Small intestine (tissue), 7 donors: Measurements from ENCODE around the gene DUOX1. TPM values are rescaled to one million over a fixed set of nuclear protein-coding genes. Genes with fewer than 3 reads are reported as not detected.
A peak's percentile ranks its signal among the peaks of the same experiment; 100 is the strongest.

Experiments used
- DNase-seq, 2 donors: peaks; one replicate each; pipeline versions ENCODE4 v3.0.0 to v3.0.0-alpha.2; 2013
- FAIRE-seq: peaks from 2 replicates; lab custom pipeline; 2012; peaks lifted over from hg19 to GRCh38; lab: Jason Lieb, UNC
- H3K27ac ChIP-seq, 3 donors: one replicate each; pipeline ENCODE4 v1.5.1; 2013; ENCODE audit warnings: low read length in 2 of 3, mild to moderate bottlenecking in 2 of 3, control low read depth in 1 of 3, inconsistent platforms in 1 of 3, low read depth in 1 of 3, moderate library complexity in 1 of 3
- H3K27me3 ChIP-seq, 3 donors: one replicate each; pipeline ENCODE4 v1.6.1; 2013; ENCODE audit warnings: low read length in 3 of 3, inconsistent platforms in 1 of 3; ENCODE audit not compliant: control insufficient read depth in 3 of 3, insufficient read depth in 3 of 3
- H3K36me3 ChIP-seq, 3 donors: one replicate each; pipeline ENCODE4 v1.6.1; 2013; ENCODE audit warnings: low read length in 3 of 3, inconsistent platforms in 1 of 3, low read depth in 1 of 3, mild to moderate bottlenecking in 1 of 3, moderate library complexity in 1 of 3; ENCODE audit not compliant: control insufficient read depth in 3 of 3, insufficient read depth in 2 of 3
- H3K4me1 ChIP-seq, 3 donors: one replicate each; pipeline ENCODE4 v1.6.1; 2013; ENCODE audit warnings: low read length in 2 of 3, inconsistent platforms in 1 of 3, low read depth in 1 of 3, mild to moderate bottlenecking in 1 of 3, moderate library complexity in 1 of 3; ENCODE audit not compliant: control insufficient read depth in 3 of 3, insufficient read depth in 2 of 3
- H3K4me3 ChIP-seq, 3 donors: one replicate each; pipeline ENCODE4 v1.5.1; 2013; ENCODE audit warnings: low read length in 3 of 3, control low read depth in 1 of 3, inconsistent platforms in 1 of 3, low read depth in 1 of 3, mild to moderate bottlenecking in 1 of 3, moderate library complexity in 1 of 3
- H3K9me3 ChIP-seq, 2 donors: one replicate each; pipeline ENCODE4 v1.6.1; 2013; ENCODE audit warnings: low read depth in 1 of 2, low read length in 1 of 2; ENCODE audit not compliant: control insufficient read depth in 2 of 2, insufficient read depth in 1 of 2
- WGBS, 3 donors: extraction: QIAGEN DNeasy Blood & Tissue Kit; methylation state at CpG; one replicate each; pipeline ENCODE4 v1.1.7; 2013; 5-methylcytosine and 5-hydroxymethylcytosine counted together
- polyA plus RNA-seq, 4 donors: library from polyadenylated mRNA; stranded (reverse) in 3 of 4; unstranded in 1 of 4; fragments of 200-250 nt in 3 of 4; fragments of 120-200 nt in 1 of 4; gene quantifications; one replicate each; pipeline versions ENCODE4 v1.2.1 to v1.2.3, GENCODE V29; 2013
- donor health status: healthy with polysubstance abuse.
- donor health status: control.
- donor health status: control.
- donor health status: Bipolar disorder and iron deficiency.
- donor health status: healthy.

The DUOX1 gene
- polyA plus RNA-seq, 4 donors: 0.33 to 2.5 (median 0.67) TPM; not detected in 1

- peaks cover 0 to 26% (median 11%) of the 10 kb centered on the region in 3 donors for H3K27me3 ChIP-seq
- H3K36me3 ChIP-seq: peaks cover 0 to 3% (median 0%) of the 10 kb centered on the region in 3 donors
- H3K4me1 ChIP-seq: peaks cover 0 to 4% (median 2%) of the 10 kb centered on the region in 3 donors
- no peaks in the 10 kb centered on the region for H3K9me3 ChIP-seq
- WGBS, 3 donors: 77 to 86% (median 83%) methylated on average over 12 of the region's 12 CpGs
- no peak overlapping the region for H3K4me3 ChIP-seq
- no peak for DNase-seq
- H3K27ac ChIP-seq: no peak overlapping the region
- no peak for FAIRE-seq
These were observed 9.3 kb downstream of the DUOX1 start for GRCh38 chr15:45138814-45139765.

DNA sequence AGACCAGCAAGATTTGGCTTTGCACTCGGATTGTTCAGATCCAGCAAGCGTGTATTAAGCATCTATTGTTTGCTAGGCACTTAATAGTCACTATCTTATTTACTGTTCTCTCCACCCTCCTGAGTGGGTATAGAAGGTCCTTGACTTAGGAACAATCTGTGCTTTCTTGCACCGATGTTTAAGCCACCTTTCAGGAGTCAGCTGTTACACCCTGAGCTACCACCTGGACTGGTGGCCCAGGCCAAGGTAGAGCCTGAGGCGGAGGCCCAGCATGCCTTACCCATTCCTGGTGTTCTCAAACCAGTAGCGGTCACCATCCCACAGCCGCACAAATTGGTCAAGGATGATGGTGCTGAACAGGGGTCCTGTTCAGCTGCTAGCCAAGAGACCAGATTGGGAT is 10.0 kb downstream of the DUOX1 start:
- Histone ChIP-seq H3K27me3 (peaks cover 0 to 19% (median 7%) of the 10 kb centered on the region in 3 donors), H3K9me3 (no peaks in the 10 kb centered on the region), H3K4me1 (peaks cover 0 to 4% (median 2%) of the 10 kb centered on the region in 3 donors), H3K36me3 (peaks cover 0 to 3% (median 0%) of the 10 kb centered on the region in 3 donors), H3K27ac (no peak overlapping the region), H3K4me3 (no peak overlapping the region)
- FAIRE-seq (no peak), DNase-seq (no peak)
- WGBS, 3 donors: 86 to 89% (median 87%) methylated on average over 6 of the region's 6 CpGs

DNA sequence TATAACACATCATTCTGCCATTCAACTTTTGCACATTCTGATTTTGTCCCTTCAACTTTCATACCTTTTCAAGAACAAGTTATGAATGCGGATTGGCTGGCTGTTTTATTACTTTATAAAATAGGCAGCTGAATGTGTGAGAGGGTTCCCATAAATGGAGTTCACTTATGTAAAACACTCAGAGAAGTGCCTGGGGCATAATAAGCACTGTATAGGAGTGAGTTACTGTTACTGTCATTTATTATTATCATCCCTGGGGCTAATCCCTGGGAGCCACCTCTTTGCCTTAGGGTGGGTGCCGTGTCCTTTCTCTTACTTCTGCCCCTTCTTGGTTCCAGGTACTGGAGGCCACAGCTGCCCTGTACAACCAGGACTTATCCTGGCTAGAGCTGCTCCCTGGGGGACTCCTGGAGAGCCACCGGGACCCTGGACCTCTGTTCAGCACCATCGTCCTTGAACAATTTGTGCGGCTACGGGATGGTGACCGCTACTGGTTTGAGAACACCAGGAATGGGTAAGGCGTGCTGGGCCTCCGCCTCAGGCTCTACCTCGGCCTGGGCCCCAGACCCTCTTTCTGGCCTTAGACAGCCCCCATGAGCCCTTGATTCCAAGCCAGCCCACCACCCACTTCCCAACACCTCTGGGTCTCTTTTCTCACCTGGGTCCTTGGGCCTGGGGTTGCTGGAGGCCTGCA is 10.9 kb downstream of the DUOX1 start:
- no peak for DNase-seq
- WGBS, 3 donors: 89 to 99% (median 94%) methylated on average over 10 of the region's 10 CpGs
- Histone ChIP-seq H3K36me3 (peaks cover 0 to 3% (median 0%) of the 10 kb centered on the region in 3 donors), H3K9me3 (no peaks in the 10 kb centered on the region), H3K27ac (no peak overlapping the region), H3K27me3 (peaks cover 0 to 15% (median 5%) of the 10 kb centered on the region in 3 donors), H3K4me3 (no peak overlapping the region), H3K4me1 (peaks cover 0 to 4% (median 0%) of the 10 kb centered on the region in 3 donors)
- FAIRE-seq: no peak

- H3K27me3 ChIP-seq: peaks cover 0 to 9% (median 5%) of the 10 kb centered on the region in 3 donors
- 78 to 86% (median 84%) methylated on average over 5 of the region's 5 CpGs for WGBS, 3 donors
- DNase-seq: no peak
- peaks cover 0 to 3% (median 0%) of the 10 kb centered on the region in 3 donors for H3K36me3 ChIP-seq
- no peaks in the 10 kb centered on the region for H3K9me3 ChIP-seq
- no peak overlapping the region for H3K4me3 ChIP-seq
- no peak overlapping the region for H3K27ac ChIP-seq
- H3K4me1 ChIP-seq: peaks cover 0 to 2% (median 0%) of the 10 kb centered on the region in 3 donors
- no peak for FAIRE-seq
These were observed 11.6 kb downstream of the DUOX1 start for GRCh38 chr15:45141386-45141785.

DNA sequence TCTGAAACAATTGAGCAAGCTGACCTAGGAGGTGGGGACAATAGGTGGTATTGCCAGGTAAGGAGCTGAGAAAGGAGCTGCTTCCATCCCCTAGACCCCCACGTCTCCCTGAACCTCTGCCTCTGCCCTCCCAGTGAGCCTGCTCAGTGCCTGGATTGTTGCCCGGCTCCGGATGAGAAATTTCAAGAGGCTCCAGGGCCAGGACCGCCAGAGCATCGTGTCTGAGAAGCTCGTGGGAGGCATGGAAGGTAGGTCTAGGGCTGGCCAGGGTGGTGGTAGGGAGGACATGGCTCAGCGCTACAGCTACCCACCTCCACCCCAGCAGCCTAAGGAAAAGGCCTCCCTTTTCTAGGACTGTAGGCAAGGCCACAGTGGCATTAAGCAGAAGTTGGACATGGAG is 13.3 kb downstream of the DUOX1 start:
- 79 to 94% (median 84%) methylated on average over 7 of the region's 7 CpGs for WGBS, 3 donors
- Histone ChIP-seq H3K27me3 (peaks cover 0 to 3% (median 0%) of the 10 kb centered on the region in 3 donors), H3K9me3 (no peaks in the 10 kb centered on the region), H3K27ac (no peak overlapping the region), H3K4me1 (no peaks in the 10 kb centered on the region), H3K36me3 (peaks cover 0 to 3% (median 0%) of the 10 kb centered on the region in 3 donors), H3K4me3 (no peak overlapping the region)
- DNase-seq (no peak), FAIRE-seq (no peak)

DNA sequence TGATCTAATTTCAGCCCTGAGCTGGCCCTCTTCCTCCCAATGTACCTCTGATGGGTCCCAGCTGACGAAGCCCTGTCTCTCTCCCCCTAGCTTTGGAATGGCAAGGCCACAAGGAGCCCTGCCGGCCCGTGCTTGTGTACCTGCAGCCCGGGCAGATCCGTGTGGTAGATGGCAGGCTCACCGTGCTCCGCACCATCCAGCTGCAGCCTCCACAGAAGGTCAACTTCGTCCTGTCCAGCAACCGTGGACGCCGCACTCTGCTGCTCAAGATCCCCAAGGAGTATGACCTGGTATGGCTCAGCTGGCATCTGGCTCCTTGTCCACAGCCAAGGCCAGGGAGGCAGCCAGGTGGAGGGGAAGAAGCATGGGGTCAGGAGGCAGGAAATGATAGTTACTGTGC is 14.2 kb downstream of the DUOX1 start:
- H3K27ac ChIP-seq: no peak overlapping the region
- H3K4me3 ChIP-seq: no peak overlapping the region
- no peaks in the 10 kb centered on the region for H3K4me1 ChIP-seq
- FAIRE-seq (no peak), DNase-seq (no peak)
- H3K27me3 ChIP-seq: no peaks in the 10 kb centered on the region
- 91 to 92% (median 91%) methylated on average over 11 of the region's 11 CpGs for WGBS, 3 donors
- H3K9me3 ChIP-seq: no peaks in the 10 kb centered on the region
- H3K36me3 ChIP-seq: peaks cover 0 to 3% (median 0%) of the 10 kb centered on the region in 3 donors

DNA sequence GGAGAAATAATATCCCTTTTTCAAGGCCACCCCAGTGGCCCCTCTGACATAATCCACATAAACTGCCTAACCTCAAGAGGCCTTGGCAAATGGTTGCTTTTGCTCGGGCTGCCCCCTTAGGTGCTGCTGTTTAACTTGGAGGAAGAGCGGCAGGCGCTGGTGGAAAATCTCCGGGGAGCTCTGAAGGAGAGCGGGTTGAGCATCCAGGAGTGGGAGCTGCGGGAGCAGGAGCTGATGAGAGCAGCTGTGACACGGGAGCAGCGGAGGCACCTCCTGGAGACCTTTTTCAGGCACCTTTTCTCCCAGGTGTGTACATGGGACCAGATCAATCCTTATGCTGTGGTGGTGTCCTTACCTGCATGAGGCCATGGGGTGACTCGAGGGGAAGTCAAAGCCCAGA is 15.0 kb downstream of the DUOX1 start:
- FAIRE-seq: no peak
- Histone ChIP-seq H3K4me1 (no peaks in the 10 kb centered on the region), H3K36me3 (peaks cover 0 to 3% (median 0%) of the 10 kb centered on the region in 3 donors), H3K9me3 (no peaks in the 10 kb centered on the region), H3K27me3 (no peaks in the 10 kb centered on the region), H3K27ac (no peak overlapping the region), H3K4me3 (no peak overlapping the region)
- no peak for DNase-seq
- 80 to 88% (median 87%) methylated on average over 9 of the region's 9 CpGs for WGBS, 3 donors

- Histone ChIP-seq H3K9me3 (no peaks in the 10 kb centered on the region), H3K4me3 (no peak overlapping the region), H3K27ac (no peak overlapping the region), H3K36me3 (peaks cover 0 to 6% (median 0%) of the 10 kb centered on the region in 3 donors), H3K27me3 (no peaks in the 10 kb centered on the region), H3K4me1 (no peaks in the 10 kb centered on the region)
- DNase-seq: peak; percentile 50 to 51
- WGBS, 3 donors: 23 to 56% (median 38%) methylated on average over 4 of the region's 4 CpGs
- no peak for FAIRE-seq
These were observed 16.6 kb downstream of the DUOX1 start for GRCh38 chr15:45146405-45146804.
